ENCODE data around the gene S100A14.

S100A14 gene

GRCh38 chr1:153610811-153611301, 5.3 kb downstream of the S100A14 start:
- H4K20me1 ChIP-seq = no peaks in the 10 kb centered on the region
- no peak overlapping the region for H3K4me3 ChIP-seq
- no peak overlapping the region for H3K9ac ChIP-seq
- no peaks in the 10 kb centered on the region for H3K36me3 ChIP-seq
- H3K4me1 ChIP-seq = peaks cover 49% of the 10 kb centered on the region
- H3K27me3 ChIP-seq = no peaks in the 10 kb centered on the region
- no peak for TF ChIP-seq Cebpa-rat (IDR thresholded peaks at IDR 0.05)
- no peak overlapping the region for H3K4me2 ChIP-seq
- H3K27ac ChIP-seq = no peak overlapping the region
- H3K9me3 ChIP-seq = no peaks in the 10 kb centered on the region

- Histone ChIP-seq H3K27me3 (no peaks in the 10 kb centered on the region), H3K27ac (no peak overlapping the region), H3K9ac (no peak overlapping the region), H3K9me3 (no peaks in the 10 kb centered on the region), H3K36me3 (no peaks in the 10 kb centered on the region), H4K20me1 (no peaks in the 10 kb centered on the region), H3K4me1 (peaks cover 49% of the 10 kb centered on the region), H3K4me3 (no peak overlapping the region), H3K4me2 (peak overlapping the region; percentile 57)
- TF ChIP-seq Cebpa-rat (IDR thresholded peaks at IDR 0.05) = no peak
Observed at GRCh38 chr1:153610334-153610733, 5.8 kb downstream of the S100A14 start.

GRCh38 chr1:153609585-153609907, 6.6 kb downstream of the S100A14 start:
- no peaks in the 10 kb centered on the region for H3K27me3 ChIP-seq
- H3K9ac ChIP-seq = peak overlapping the region; percentile 18; the same call in 1 of the 2 replicates
- H3K4me2 ChIP-seq = peak overlapping the region; percentile 57
- no peaks in the 10 kb centered on the region for H3K9me3 ChIP-seq
- H3K27ac ChIP-seq = 0 out of 2 replicates have a peak overlapping the region, but pooled peaks have one; percentile 35
- no peak overlapping the region for H3K4me3 ChIP-seq
- no peaks in the 10 kb centered on the region for H4K20me1 ChIP-seq
- peaks cover 43% of the 10 kb centered on the region for H3K4me1 ChIP-seq
- no peak for TF ChIP-seq Cebpa-rat (IDR thresholded peaks at IDR 0.05)
- H3K36me3 ChIP-seq = no peaks in the 10 kb centered on the region

GRCh38 chr1:153608742-153609584, 7.2 kb downstream of the S100A14 start:
- Histone ChIP-seq H3K4me2 (peak overlapping the region; percentile 57), H3K4me1 (peaks cover 37% of the 10 kb centered on the region)

GRCh38 chr1:153608089-153608682, 7.9 kb downstream of the S100A14 start:
- Histone ChIP-seq H3K9ac (no peak overlapping the region), H3K4me2 (peak overlapping the region; percentile 57), H3K27me3 (no peaks in the 10 kb centered on the region), H3K4me1 (peaks cover 43% of the 10 kb centered on the region), H4K20me1 (no peaks in the 10 kb centered on the region), H3K27ac (peak overlapping the region; percentile 59), H3K9me3 (no peaks in the 10 kb centered on the region), H3K36me3 (no peaks in the 10 kb centered on the region), H3K4me3 (no peak overlapping the region)
- no peak for TF ChIP-seq Cebpa-rat (IDR thresholded peaks at IDR 0.05)

More at GRCh38 chr1:153608742-153609584, 7.2 kb downstream of the S100A14 start:
- H3K9ac ChIP-seq = peak overlapping the region; percentile 18; the same call in 1 of the 2 replicates
- no peaks in the 10 kb centered on the region for H4K20me1 ChIP-seq
- no peak for TF ChIP-seq Cebpa-rat (IDR thresholded peaks at IDR 0.05)
- H3K9me3 ChIP-seq = no peaks in the 10 kb centered on the region
- H3K27me3 ChIP-seq = no peaks in the 10 kb centered on the region
- no peaks in the 10 kb centered on the region for H3K36me3 ChIP-seq
- H3K27ac ChIP-seq = peak overlapping the region; percentile 59
- no peak overlapping the region for H3K4me3 ChIP-seq

- no peaks in the 10 kb centered on the region for H4K20me1 ChIP-seq
- no peak overlapping the region for H3K9ac ChIP-seq
- H3K4me1 ChIP-seq = peaks cover 50% of the 10 kb centered on the region
- H3K9me3 ChIP-seq = no peaks in the 10 kb centered on the region
- H3K36me3 ChIP-seq = no peaks in the 10 kb centered on the region
- H3K27ac ChIP-seq = 0 out of 2 replicates have a peak overlapping the region, but pooled peaks have one; percentile 59
- no peaks in the 10 kb centered on the region for H3K27me3 ChIP-seq
- H3K4me2 ChIP-seq = peak overlapping the region; percentile 57
- no peak overlapping the region for H3K4me3 ChIP-seq
- TF ChIP-seq Cebpa-rat (IDR thresholded peaks at IDR 0.05) = no peak
Observed at GRCh38 chr1:153607381-153607780, 8.7 kb downstream of the S100A14 start.

- TF ChIP-seq Cebpa-rat (IDR thresholded peaks at IDR 0.05) = no peak
- H3K27ac ChIP-seq = no peak overlapping the region
- H3K4me1 ChIP-seq = peaks cover 61% of the 10 kb centered on the region
- H3K4me3 ChIP-seq = no peak overlapping the region
- H3K9ac ChIP-seq = no peak overlapping the region
- no peaks in the 10 kb centered on the region for H3K36me3 ChIP-seq
- H3K9me3 ChIP-seq = no peaks in the 10 kb centered on the region
- H3K4me2 ChIP-seq = no peak overlapping the region
- no peaks in the 10 kb centered on the region for H3K27me3 ChIP-seq
- H4K20me1 ChIP-seq = no peaks in the 10 kb centered on the region
Observed at GRCh38 chr1:153606194-153606593, 9.9 kb downstream of the S100A14 start.

- Histone ChIP-seq H3K27me3 (no peaks in the 10 kb centered on the region), H3K36me3 (no peaks in the 10 kb centered on the region), H3K4me3 (no peak overlapping the region), H3K9me3 (no peaks in the 10 kb centered on the region), H3K4me2 (peak overlapping the region; percentile 95), H4K20me1 (no peaks in the 10 kb centered on the region), H3K27ac (no peak overlapping the region), H3K4me1 (peaks cover 66% of the 10 kb centered on the region), H3K9ac (no peak overlapping the region)
- TF ChIP-seq Cebpa-rat (IDR thresholded peaks at IDR 0.05) = no peak
Observed at GRCh38 chr1:153602749-153603148, 13.4 kb downstream of the S100A14 start.

GRCh38 chr1:153599847-153600246, 16.3 kb downstream of the S100A14 start:
- H3K4me2 ChIP-seq = peak overlapping the region; percentile 95
- H3K27me3 ChIP-seq = no peaks in the 10 kb centered on the region
- no peak for TF ChIP-seq Cebpa-rat (IDR thresholded peaks at IDR 0.05)
- H3K9ac ChIP-seq = peak overlapping the region; percentile 51; the same call in 1 of the 2 replicates
- no peaks in the 10 kb centered on the region for H3K36me3 ChIP-seq
- H3K9me3 ChIP-seq = no peaks in the 10 kb centered on the region
- H3K4me3 ChIP-seq = no peak overlapping the region
- peak overlapping the region; percentile 92 for H3K27ac ChIP-seq
- no peaks in the 10 kb centered on the region for H4K20me1 ChIP-seq
- peaks cover 73% of the 10 kb centered on the region for H3K4me1 ChIP-seq
